H9 (cell line): ENCODE data around the gene UQCC2. TPM values are rescaled to one million over a fixed set of nuclear protein-coding genes. Genes with fewer than 3 reads are reported as not detected.

Source experiments
- DNase-seq: peaks from one replicate; pipeline ENCODE4 v3.0.0-alpha.2; 2017
- H2AFZ ChIP-seq: one replicate; pipeline ENCODE4 v1.6.1; 2013; ENCODE audit warnings: mild to moderate bottlenecking, low read length, control low read depth, moderate library complexity
- H2AK5ac ChIP-seq: 2 replicates; pipeline ENCODE4 v1.6.1; 2013; ENCODE audit warnings: low read length, control low read depth, mixed read lengths; ENCODE audit not compliant: insufficient read length
- H2BK120ac ChIP-seq: one replicate; pipeline ENCODE4 v1.6.1; 2013; ENCODE audit warnings: low read depth, mild to moderate bottlenecking, low read length, control low read depth, inconsistent platforms; ENCODE audit not compliant: poor library complexity, severe bottlenecking
- H2BK12ac ChIP-seq: 2 replicates; pipeline ENCODE4 v1.6.1; 2013; ENCODE audit warnings: low read length, control low read depth, mixed read lengths, low read depth; ENCODE audit not compliant: insufficient read length
- H2BK15ac ChIP-seq: 2 replicates; pipeline ENCODE4 v1.6.1; 2013; ENCODE audit warnings: low read depth, low read length, control low read depth
- H2BK20ac ChIP-seq: one replicate; pipeline ENCODE4 v1.6.1; 2013; ENCODE audit warnings: low read depth, mild to moderate bottlenecking, low read length, control low read depth, inconsistent platforms; ENCODE audit not compliant: poor library complexity, severe bottlenecking
- H2BK5ac ChIP-seq: 2 replicates; pipeline ENCODE4 v1.6.1; 2013; ENCODE audit warnings: low read length, control low read depth, mixed read lengths; ENCODE audit not compliant: insufficient read length
- H3K14ac ChIP-seq: 2 replicates; pipeline ENCODE4 v1.6.1; 2013; ENCODE audit warnings: low read length, control low read depth; ENCODE audit not compliant: insufficient read depth
- H3K18ac ChIP-seq: 2 replicates; pipeline ENCODE4 v1.6.1; 2013; ENCODE audit warnings: low read depth, mild to moderate bottlenecking, mixed read lengths, low read length, control low read depth; ENCODE audit not compliant: insufficient read length
- H3K23ac ChIP-seq: 2 replicates; pipeline ENCODE4 v1.6.1; 2013; ENCODE audit warnings: low read length, control low read depth, mixed read lengths, low read depth; ENCODE audit not compliant: insufficient read length
- H3K23me2 ChIP-seq: 2 replicates; pipeline ENCODE4 v1.6.1; 2013; ENCODE audit warnings: low read depth, mild to moderate bottlenecking, mixed read lengths, low read length, control low read depth; ENCODE audit not compliant: insufficient read length, poor library complexity, severe bottlenecking
- H3K27ac ChIP-seq: 2 replicates; pipeline ENCODE4 v1.5.1; 2013; ENCODE audit warnings: low read length, control low read depth, mixed read lengths, low read depth; ENCODE audit not compliant: insufficient read length
- H3K27me3 ChIP-seq: 2 replicates; pipeline ENCODE4 v1.6.1; 2013; ENCODE audit warnings: low read length, control low read depth, inconsistent platforms; ENCODE audit not compliant: insufficient read depth
- H3K4ac ChIP-seq: 2 replicates; pipeline ENCODE4 v1.6.1; 2013; ENCODE audit warnings: low read depth, mild to moderate bottlenecking, control low read depth, inconsistent platforms, low read length, moderate library complexity
- H3K4me1 ChIP-seq: 2 replicates; pipeline ENCODE4 v1.6.1; 2013; ENCODE audit warnings: low read length, control low read depth, inconsistent platforms; ENCODE audit not compliant: insufficient read depth
- H3K4me2 ChIP-seq: 2 replicates; pipeline ENCODE4 v1.6.1; 2013; ENCODE audit warnings: low read length, control low read depth, mixed read lengths; ENCODE audit not compliant: insufficient read length, insufficient read depth
- H3K56ac ChIP-seq: 2 replicates; pipeline ENCODE4 v1.6.1; 2013; ENCODE audit warnings: low read depth, mild to moderate bottlenecking, mixed read lengths, low read length, control low read depth; ENCODE audit not compliant: insufficient read length
- H3K79me1 ChIP-seq: 2 replicates; pipeline ENCODE4 v1.6.1; 2013; ENCODE audit warnings: low read depth, mild to moderate bottlenecking, moderate library complexity, low read length, control low read depth, inconsistent platforms; ENCODE audit not compliant: insufficient read depth, poor library complexity, severe bottlenecking
- H3K79me2 ChIP-seq: 2 replicates; pipeline ENCODE4 v1.6.1; 2013; ENCODE audit warnings: low read length, control low read depth, inconsistent platforms; ENCODE audit not compliant: insufficient read depth
- H3K9ac ChIP-seq: 2 replicates; pipeline ENCODE4 v1.6.1; 2013; ENCODE audit warnings: low read length, control low read depth, mixed read lengths; ENCODE audit not compliant: insufficient read length; ENCODE audit errors: extremely low read depth
- H3K9me3 ChIP-seq: one replicate; pipeline ENCODE4 v1.6.1; 2013; ENCODE audit warnings: low read depth, low read length, inconsistent platforms; ENCODE audit not compliant: control insufficient read depth
- H3T11ph ChIP-seq: one replicate; pipeline ENCODE4 v1.6.1; 2013; ENCODE audit warnings: mild to moderate bottlenecking, low read length, control low read depth, inconsistent platforms
- H4K20me1 ChIP-seq: one replicate; pipeline ENCODE4 v1.6.1; 2013; ENCODE audit not compliant: control insufficient read depth, insufficient read length, insufficient read depth
- H4K5ac ChIP-seq: 2 replicates; pipeline ENCODE4 v1.6.1; 2013; ENCODE audit warnings: low read depth, mild to moderate bottlenecking, mixed read lengths, low read length, control low read depth; ENCODE audit not compliant: insufficient read length
- H4K8ac ChIP-seq: replicated peaks from 2 replicates; pipeline ENCODE4 v1.6.1; 2013; ENCODE audit warnings: low read length, control low read depth, mixed read lengths, low read depth; ENCODE audit not compliant: insufficient read length
- H4K91ac ChIP-seq: 2 replicates; pipeline ENCODE4 v1.6.1; 2013; ENCODE audit warnings: low read depth, mild to moderate bottlenecking, moderate library complexity, mixed read lengths, low read length, control low read depth; ENCODE audit not compliant: insufficient read length
- H3K27ac Mint-ChIP-seq, 3 experiments: 2 replicates in 2 of 3; 3 replicates in 1 of 3; pipeline ENCODE4 v1.8.0; 2020 to 2021; ENCODE audit warnings: mixed read lengths in 3 of 3, mild to moderate bottlenecking in 1 of 3, moderate library complexity in 1 of 3
- H3K27me3 Mint-ChIP-seq: 2 replicates; pipeline ENCODE4 v1.8.0; 2021; ENCODE audit warnings: low read depth, mild to moderate bottlenecking, moderate library complexity, mixed read lengths
- H3K36me3 Mint-ChIP-seq, 3 experiments: 2 replicates in 2 of 3; 3 replicates in 1 of 3; pipeline ENCODE4 v1.8.0; 2020 to 2021; ENCODE audit warnings: low read depth in 3 of 3, mixed read lengths in 3 of 3; ENCODE audit not compliant: insufficient read depth in 1 of 3
- H3K4me1 Mint-ChIP-seq, 2 experiments: 2 replicates each; pipeline ENCODE4 v1.8.0; 2020; ENCODE audit warnings: mixed read lengths in 2 of 2
- H3K4me3 Mint-ChIP-seq, 2 experiments: 2 replicates in 1 of 2; 3 replicates in 1 of 2; pipeline ENCODE4 v1.8.0; 2020 to 2021; ENCODE audit warnings: mild to moderate bottlenecking in 2 of 2, mixed read lengths in 2 of 2, moderate library complexity in 1 of 2
- H3K9me3 Mint-ChIP-seq, 2 experiments: 2 replicates in 1 of 2; 3 replicates in 1 of 2; pipeline ENCODE4 v1.8.0; 2020; ENCODE audit warnings: mild to moderate bottlenecking in 2 of 2, mixed read lengths in 2 of 2, moderate library complexity in 1 of 2
- WGBS: extraction: QIAGEN DNeasy Blood & Tissue Kit; methylation state at CpG from one replicate; pipeline ENCODE4 v1.1.7; 2013; ENCODE audit warnings: missing lambda C conversion rate, low lambda C conversion rate, mixed read lengths; ENCODE audit not compliant: insufficient read length; ENCODE audit errors: extremely low coverage; 5-methylcytosine and 5-hydroxymethylcytosine counted together
- total RNA-seq: library from RNA; stranded (reverse); gene quantifications from 2 replicates; pipeline ENCODE4 v1.2.1, GENCODE V29; 2021
- TF ChIP-seq, protein P1 (sequence below): fragments of 200-600 bp; sonication (generic); conservative IDR thresholded peaks from 3 replicates; pipeline ENCODE4 v1.8.0; 2021; ENCODE audit warnings: antibody characterized with exemption, mild to moderate bottlenecking

The UQCC2 gene
- total RNA-seq, 1 experiment from 2014 or later: 140 TPM

DNA sequence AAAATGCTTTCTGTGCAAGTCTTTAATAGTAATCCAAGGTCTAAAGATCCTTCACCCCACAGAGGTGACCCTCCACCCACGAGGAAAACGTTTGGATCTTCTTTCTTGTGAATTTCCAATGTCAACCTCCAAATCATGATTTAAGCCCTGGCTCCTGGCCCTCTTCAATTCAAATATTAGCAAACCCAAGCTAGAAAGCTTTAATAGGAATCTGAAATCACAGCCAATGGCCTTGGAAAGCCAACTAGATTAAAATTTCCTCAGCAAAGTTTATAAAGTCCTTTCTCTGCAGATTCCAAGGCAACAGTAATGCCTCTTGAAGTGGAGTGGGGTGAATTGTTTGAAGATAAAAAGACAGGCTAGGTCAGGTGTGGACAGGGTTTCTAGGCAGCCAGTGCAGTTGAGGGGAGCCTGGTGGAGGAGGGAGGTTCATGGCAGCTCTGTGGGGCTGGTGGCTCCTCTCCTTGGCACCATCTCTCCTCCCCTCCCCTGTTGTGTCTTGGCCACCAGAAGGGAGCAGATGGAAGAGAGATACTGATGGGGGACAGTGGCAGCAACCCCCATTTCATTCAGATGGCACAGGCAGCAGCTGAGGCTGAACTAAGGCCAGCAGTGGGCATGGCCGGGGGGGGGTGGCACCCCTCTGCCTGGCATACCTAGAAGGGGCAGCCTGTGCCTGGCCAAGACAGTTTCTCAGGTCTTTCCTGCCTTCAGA is 12.0 kb upstream of the UQCC2 start:
- Histone ChIP-seq H3K14ac (no peak overlapping the region), H3K9ac (no peak overlapping the region), H2AFZ (no peak overlapping the region), H3K4ac (no peak overlapping the region), H3K23me2 (no peaks in the 10 kb centered on the region), H3K27me3 (no peaks in the 10 kb centered on the region), H3K18ac (no peak overlapping the region), H2AK5ac (no peak overlapping the region), H4K20me1 (no peaks in the 10 kb centered on the region), H3K9me3 (no peaks in the 10 kb centered on the region), H4K8ac (no peak overlapping the region), H2BK15ac (no peak overlapping the region), H3T11ph (no peak overlapping the region), H3K4me1 (peaks cover 4% of the 10 kb centered on the region; the same call in 1 of the 2 replicates), H2BK120ac (no peak overlapping the region), H3K56ac (no peak overlapping the region), H3K79me1 (no peaks in the 10 kb centered on the region), H2BK12ac (no peak overlapping the region), H3K23ac (no peak overlapping the region), H4K91ac (no peak overlapping the region), H3K4me2 (no peak overlapping the region), H4K5ac (no peak overlapping the region), H2BK20ac (no peak overlapping the region), H3K79me2 (no peaks in the 10 kb centered on the region), H2BK5ac (no peak overlapping the region), H3K27ac (no peak overlapping the region)
- TF ChIP-seq, protein P1, sequence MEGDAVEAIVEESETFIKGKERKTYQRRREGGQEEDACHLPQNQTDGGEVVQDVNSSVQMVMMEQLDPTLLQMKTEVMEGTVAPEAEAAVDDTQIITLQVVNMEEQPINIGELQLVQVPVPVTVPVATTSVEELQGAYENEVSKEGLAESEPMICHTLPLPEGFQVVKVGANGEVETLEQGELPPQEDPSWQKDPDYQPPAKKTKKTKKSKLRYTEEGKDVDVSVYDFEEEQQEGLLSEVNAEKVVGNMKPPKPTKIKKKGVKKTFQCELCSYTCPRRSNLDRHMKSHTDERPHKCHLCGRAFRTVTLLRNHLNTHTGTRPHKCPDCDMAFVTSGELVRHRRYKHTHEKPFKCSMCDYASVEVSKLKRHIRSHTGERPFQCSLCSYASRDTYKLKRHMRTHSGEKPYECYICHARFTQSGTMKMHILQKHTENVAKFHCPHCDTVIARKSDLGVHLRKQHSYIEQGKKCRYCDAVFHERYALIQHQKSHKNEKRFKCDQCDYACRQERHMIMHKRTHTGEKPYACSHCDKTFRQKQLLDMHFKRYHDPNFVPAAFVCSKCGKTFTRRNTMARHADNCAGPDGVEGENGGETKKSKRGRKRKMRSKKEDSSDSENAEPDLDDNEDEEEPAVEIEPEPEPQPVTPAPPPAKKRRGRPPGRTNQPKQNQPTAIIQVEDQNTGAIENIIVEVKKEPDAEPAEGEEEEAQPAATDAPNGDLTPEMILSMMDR: no peak
- Mint-ChIP-seq H3K27ac (no peak overlapping the region), H3K27me3 (peaks cover 18% of the 10 kb centered on the region), H3K4me1 (peaks cover 44 to 47% of the 10 kb centered on the region in 2 experiments), H3K36me3 (no peaks in the 10 kb centered on the region), H3K4me3 (no peak overlapping the region), H3K9me3 (no peaks in the 10 kb centered on the region)
- WGBS: no CpG with 5 or more reads among the region's 3 CpGs
- no peak for DNase-seq
